OCI-LY3 (cell line): ENCODE results near the gene LUZP1.

Experiments
- EZH2phosphoT487 ChIP-seq: fragments of 200-600 bp; shearing (Covaris generic); IDR thresholded peaks from 2 replicates; pipeline ENCODE4 v1.6.1; 2018; ENCODE audit warnings: antibody characterized with exemption, mixed run types, low read depth
- TF ChIP-seq, protein P1 (sequence below): fragments of 200-600, 300-600 bp; sonication (generic); IDR thresholded peaks from 2 replicates; pipeline ENCODE4 v1.5.1; 2014; ENCODE audit warnings: antibody characterized with exemption, low read length, low read depth

DNA sequence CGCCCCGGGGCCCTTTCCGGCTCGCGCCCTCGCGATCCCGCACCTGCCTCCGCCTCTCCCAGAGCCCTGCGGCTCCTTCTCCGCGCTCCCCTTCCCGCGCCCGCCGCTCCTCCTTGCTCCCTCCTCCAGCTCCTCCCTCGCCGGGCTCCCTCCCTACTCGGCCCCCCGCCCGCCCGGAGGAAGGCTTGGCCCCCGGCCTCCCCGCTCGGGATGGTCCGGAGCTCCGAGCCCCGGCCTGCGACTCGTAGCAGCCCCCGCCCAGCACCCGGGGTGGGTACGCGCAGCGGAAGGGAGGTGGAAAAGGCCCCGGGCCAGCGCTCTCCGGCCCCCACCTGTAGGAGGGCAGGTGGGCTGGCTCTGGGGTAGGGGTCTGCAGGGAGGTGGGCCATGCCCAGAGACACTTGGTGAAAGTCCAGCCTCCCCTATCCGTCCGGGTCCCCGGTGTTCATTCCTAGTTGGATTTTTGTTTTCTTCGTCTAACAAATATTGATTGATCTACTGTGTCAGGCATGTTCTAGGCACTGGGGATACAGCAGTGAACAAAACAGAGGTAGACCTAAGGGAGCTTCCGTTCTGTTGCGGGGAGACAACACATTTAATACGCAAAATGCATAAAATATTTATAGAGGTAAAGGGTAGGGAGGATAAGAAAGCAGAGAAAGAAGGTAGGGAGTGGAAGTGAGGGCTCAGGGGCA lies 48.9 kb upstream of the LUZP1 start, which contains the start of gene HTR1D:
- no peak for TF ChIP-seq EZH2phosphoT487
- TF ChIP-seq, protein P1, sequence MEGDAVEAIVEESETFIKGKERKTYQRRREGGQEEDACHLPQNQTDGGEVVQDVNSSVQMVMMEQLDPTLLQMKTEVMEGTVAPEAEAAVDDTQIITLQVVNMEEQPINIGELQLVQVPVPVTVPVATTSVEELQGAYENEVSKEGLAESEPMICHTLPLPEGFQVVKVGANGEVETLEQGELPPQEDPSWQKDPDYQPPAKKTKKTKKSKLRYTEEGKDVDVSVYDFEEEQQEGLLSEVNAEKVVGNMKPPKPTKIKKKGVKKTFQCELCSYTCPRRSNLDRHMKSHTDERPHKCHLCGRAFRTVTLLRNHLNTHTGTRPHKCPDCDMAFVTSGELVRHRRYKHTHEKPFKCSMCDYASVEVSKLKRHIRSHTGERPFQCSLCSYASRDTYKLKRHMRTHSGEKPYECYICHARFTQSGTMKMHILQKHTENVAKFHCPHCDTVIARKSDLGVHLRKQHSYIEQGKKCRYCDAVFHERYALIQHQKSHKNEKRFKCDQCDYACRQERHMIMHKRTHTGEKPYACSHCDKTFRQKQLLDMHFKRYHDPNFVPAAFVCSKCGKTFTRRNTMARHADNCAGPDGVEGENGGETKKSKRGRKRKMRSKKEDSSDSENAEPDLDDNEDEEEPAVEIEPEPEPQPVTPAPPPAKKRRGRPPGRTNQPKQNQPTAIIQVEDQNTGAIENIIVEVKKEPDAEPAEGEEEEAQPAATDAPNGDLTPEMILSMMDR = no peak
